K562 (cell line): ENCODE measurements around the gene PCDH9. TPM values are rescaled to one million over a fixed set of nuclear protein-coding genes. Genes with fewer than 3 reads are reported as not detected.

Experiments used
- ATAC-seq: fragments of 200-7000 bp; cut with Tn5 transposase; 3 replicates; pipeline ENCODE4 v1.9.1; 2020; ENCODE audit warnings: moderate library complexity
- BruUV-seq: library from RNA; stranded (reverse); fragments of 400-500 nt; replicated peaks from 2 replicates; lab custom pipeline; 2021; lab: Mats Ljungman, UMichigan
- CTCF ChIA-PET: fragments of 300-600 bp; formaldehyde crosslinking; extraction: SDS; loops from one replicate; lab custom pipeline; 2021; ENCODE audit warnings: low intra/inter-chr PET ratio; lab: Yijun Ruan, JAX
- POLR2A ChIA-PET: fragments of 300-600, 350-650 bp; sonication (Branson Sonifier 250); formaldehyde crosslinking; extraction: SDS; loops from one replicate; lab custom pipeline; 2021; ENCODE audit warnings: antibody characterized with exemption, inconsistent platforms; lab: Yijun Ruan, JAX
- DNase-seq, 4 experiments: peaks; one replicate each; pipeline versions ENCODE4 v3.0.0 to v3.0.0-alpha.2; 2011 to 2018; ENCODE audit warnings: low spot score in 3 of 4, mixed read lengths in 3 of 4; ENCODE audit errors: extremely low read depth in 1 of 4
- FAIRE-seq: peaks from 2 replicates; lab custom pipeline; 2011; peaks lifted over from hg19 to GRCh38; lab: Jason Lieb, UNC
- H2AFZ ChIP-seq: 2 replicates; pipeline ENCODE4 v1.6.0; 2011; ENCODE audit warnings: low read depth, low read length, control low read depth, inconsistent platforms
- H3K27ac ChIP-seq: fragments of 200-600 bp; 3 replicates; pipeline ENCODE4 v1.8.0; 2011; ENCODE audit warnings: low read depth, mild to moderate bottlenecking, control low read depth, inconsistent platforms, low read length, moderate library complexity, mixed read lengths; ENCODE audit errors: extremely low read depth
- H3K27me3 ChIP-seq, 2 experiments: fragments of 300-600 bp in 1 of 2; 2 replicates in 1 of 2; 3 replicates in 1 of 2; pipeline versions ENCODE4 v1.6.0 to v1.8.0; 2011; ENCODE audit warnings: inconsistent platforms in 2 of 2, low read length in 2 of 2, mild to moderate bottlenecking in 1 of 2, mixed read lengths in 1 of 2, moderate library complexity in 1 of 2; ENCODE audit not compliant: control insufficient read depth in 2 of 2, insufficient read depth in 2 of 2
- H3K36me3 ChIP-seq: fragments of 300-600 bp; 3 replicates; pipeline ENCODE4 v1.8.0; 2011; ENCODE audit warnings: mild to moderate bottlenecking, low read length, inconsistent platforms; ENCODE audit not compliant: control insufficient read depth, insufficient read depth
- H3K4me1 ChIP-seq, 2 experiments: fragments of 200-600 bp in 1 of 2; replicated peaks in 1 of 2; 2 replicates in 1 of 2; 3 replicates in 1 of 2; pipeline versions ENCODE4 v1.5.1 to v1.8.0; 2011; ENCODE audit warnings: inconsistent platforms in 2 of 2, low read length in 2 of 2, mild to moderate bottlenecking in 1 of 2, mixed read lengths in 1 of 2, moderate library complexity in 1 of 2; ENCODE audit not compliant: control insufficient read depth in 2 of 2, insufficient read depth in 2 of 2
- H3K4me2 ChIP-seq: 2 replicates; pipeline ENCODE4 v1.6.1; 2011; ENCODE audit warnings: low read length, control low read depth, inconsistent platforms, mixed read lengths; ENCODE audit not compliant: insufficient read depth
- H3K4me3 ChIP-seq: fragments of 200-600 bp; sonication (generic), shearing (Covaris generic); 2 replicates; pipeline ENCODE4 v1.5.1; 2016; ENCODE audit warnings: control low read depth, inconsistent platforms
- H3K79me2 ChIP-seq: fragments of 200-600 bp; 3 replicates; pipeline ENCODE4 v1.8.0; 2011; ENCODE audit warnings: low read length, inconsistent platforms; ENCODE audit not compliant: control insufficient read depth, insufficient read depth
- H3K9ac ChIP-seq, 2 experiments: 2 replicates each; pipeline versions ENCODE4 v1.6.0 to v1.6.1; 2011; ENCODE audit warnings: low read depth in 2 of 2, low read length in 2 of 2, control low read depth in 1 of 2, inconsistent platforms in 1 of 2, mild to moderate bottlenecking in 1 of 2, mixed read lengths in 1 of 2; ENCODE audit not compliant: insufficient read depth in 1 of 2
- H3K9me1 ChIP-seq: one replicate; pipeline ENCODE4 v1.6.0; 2011; ENCODE audit warnings: inconsistent platforms, mild to moderate bottlenecking, low read length, moderate library complexity; ENCODE audit not compliant: control insufficient read depth, insufficient read depth
- H3K9me3 ChIP-seq: replicated peaks from 2 replicates; pipeline ENCODE4 v1.5.1; 2011; ENCODE audit warnings: low read depth, low read length, inconsistent platforms; ENCODE audit not compliant: control insufficient read depth, insufficient read depth
- H4K20me1 ChIP-seq: replicated peaks from 2 replicates; pipeline ENCODE4 v1.6.1; 2011; ENCODE audit warnings: low read length, inconsistent platforms, mixed read lengths; ENCODE audit not compliant: control insufficient read depth, insufficient read depth
- AFF1 ChIP-seq, 2 experiments: fragments of 450-650 bp; IDR thresholded peaks; 2 replicates each; pipeline ENCODE4 v1.6.1; 2018; ENCODE audit warnings: mild to moderate bottlenecking in 2 of 2, low read depth in 1 of 2; ENCODE audit not compliant: partially characterized antibody in 2 of 2
- ATF6 ChIP-seq: sonication (generic); formaldehyde crosslinking; IDR thresholded peaks from 2 replicates; pipeline ENCODE4 v1.4.0; 2020; ENCODE audit warnings: mild to moderate bottlenecking, missing genetic modification reagents
- CBX3 ChIP-seq, 2 experiments: IDR thresholded peaks; 1 replicate in 1 of 2; 2 replicates in 1 of 2; pipeline ENCODE4 v1.6.1; 2012; ENCODE audit warnings: inconsistent platforms in 2 of 2, low read length in 2 of 2, borderline replicate concordance in 1 of 2, control low read depth in 1 of 2
- GTF2E2 ChIP-seq: fragments of 200-800 bp; sonication (Bioruptor generic); IDR thresholded peaks from 2 replicates; pipeline ENCODE4 v1.6.1; 2016; ENCODE audit warnings: missing genetic modification characterization, missing compliant biosample characterization
- KDM4B ChIP-seq, 2 experiments: fragments of 450-650 bp in 1 of 2; sonication (generic) in 1 of 2; IDR thresholded peaks; 2 replicates each; pipeline ENCODE4 v1.6.1; 2016 to 2017; ENCODE audit warnings: borderline replicate concordance in 2 of 2, antibody characterized with exemption in 1 of 2, low read depth in 1 of 2, mild to moderate bottlenecking in 1 of 2
- RBM15 ChIP-seq: fragments of 200-400 bp; formaldehyde crosslinking; IDR thresholded peaks from 2 replicates; pipeline ENCODE4 v1.6.1; 2018; ENCODE audit warnings: mild to moderate bottlenecking, low read length, moderate library complexity; ENCODE audit not compliant: insufficient read depth
- TCF3 ChIP-seq: sonication (generic); formaldehyde crosslinking; IDR thresholded peaks from 2 replicates; pipeline ENCODE4 v1.4.0; 2020; ENCODE audit warnings: mild to moderate bottlenecking, missing genetic modification reagents
- ZFX ChIP-seq: sonication (generic); formaldehyde crosslinking; IDR thresholded peaks from 2 replicates; pipeline ENCODE4 v1.8.0; 2022; ENCODE audit warnings: mild to moderate bottlenecking, missing genetic modification reagents, moderate library complexity
- ZHX1 ChIP-seq: fragments of 150-350 bp; conservative IDR thresholded peaks from 2 replicates; pipeline ENCODE4 v1.6.1; 2014; ENCODE audit warnings: low read length
- ZNF212 ChIP-seq: fragments of 450-650 bp; formaldehyde crosslinking; IDR thresholded peaks from 2 replicates; pipeline ENCODE4 v1.4.0; 2020; ENCODE audit warnings: mild to moderate bottlenecking
- WGBS: fragments of 100-300 bp; shearing (Covaris generic); methylation state at CpG from one replicate; pipeline ENCODE4 v1.1.6; 2016; ENCODE audit warnings: low coverage, mixed read lengths; ENCODE audit not compliant: insufficient coverage; ENCODE audit errors: missing lambda C conversion rate; 5-methylcytosine and 5-hydroxymethylcytosine counted together
- in situ Hi-C: fragments of 300-500 bp; cut with MboI; formaldehyde crosslinking; loops from 4 replicates; pipeline ENCODE4 v1.15.0; 2018; ENCODE audit warnings: inconsistent platforms, mixed read lengths
- intact Hi-C: fragments of 100-400 bp; cut with micrococcal nuclease; formaldehyde crosslinking; loops from 2 replicates; pipeline ENCODE4 v1.14.2; 2022
- polyA plus RNA-seq, 8 experiments: library from polyadenylated mRNA; depleted of rRNA in 4 of 8; stranded (reverse) in 5 of 8; unstranded in 3 of 8; fragments of >200 nt; fragmentation: Nextera tagmentation in 2 of 8; fragmentation: Illumina TruSeq in 1 of 8; extraction: Ambion mirVana in 2 of 8; extraction: Trizol in 1 of 8; gene quantifications; 2 replicates each; pipeline versions ENCODE4 v1.2.1 to v1.2.3, GENCODE V29; 2011 to 2014; ENCODE audit warnings: inconsistent platforms in 1 of 8, missing spikeins in 1 of 8
- total RNA-seq, 7 experiments: library from RNA; depleted of rRNA in 6 of 7; stranded (reverse); fragments of >200 nt in 6 of 7; fragmentation: Illumina TruSeq in 2 of 7; extraction: Trizol in 2 of 7; gene quantifications; 2 replicates each; pipeline versions ENCODE4 v1.2.1 to v1.2.3, GENCODE V29; 2011 to 2021; ENCODE audit warnings: low replicate concordance in 1 of 7

PCDH9 gene
- total and polyA plus RNA-seq, 9 of the 15 experiments (the other 6 are each of a cell fraction or from before 2014, with no cell fraction given): 1.1 to 6.7 (median 4.9) TPM

- no peak for TF ChIP-seq ZHX1
- TF ChIP-seq GTF2E2 (tag): no peak
- no peak for TF ChIP-seq RBM15
Observed at GRCh38 chr13:66266348-66266747, 963.8 kb downstream of the PCDH9 start (continued).

- FAIRE-seq: no peak
- ATAC-seq: no peak
- Histone ChIP-seq H3K9ac (no peak overlapping the region), H3K79me2 (no peaks in the 10 kb centered on the region), H3K9me3 (no peaks in the 10 kb centered on the region), H3K36me3 (no peaks in the 10 kb centered on the region), H2AFZ (no peak overlapping the region; the same call in 1 of the 2 replicates), H4K20me1 (no peaks in the 10 kb centered on the region), H3K4me1 (no peaks in the 10 kb centered on the region), H3K4me2 (no peak overlapping the region), H3K4me3 (no peak overlapping the region), H3K27me3 (no peaks in the 10 kb centered on the region), H3K27ac (no peak overlapping the region), H3K9me1 (no peaks in the 10 kb centered on the region)
- CTCF ChIA-PET: no interaction called here
- no peak for DNase-seq
- no TSS peak for BruUV-seq
- POLR2A ChIA-PET: no interaction called here
- intact Hi-C loops (no loop called here), in situ Hi-C loops (no loop called here)
- WGBS: 9% methylated on average over 4 of the region's 4 CpGs
- TF ChIP-seq ATF6: no peak
- TF ChIP-seq CBX3 (IDR thresholded peaks at IDR 0.05; ENCODE audit: borderline replicate concordance in 1 of 2, low read length in 2 of 2): no peak
- TF ChIP-seq AFF1 (IDR thresholded peaks at IDR 0.05; ENCODE audit: low read depth in 1 of 2, partially characterized antibody in 2 of 2): no peak
- TF ChIP-seq TCF3: no peak
- no peak for TF ChIP-seq ZFX (CRISPR knock-in tag)
- TF ChIP-seq KDM4B (IDR thresholded peaks at IDR 0.05; ENCODE audit: borderline replicate concordance in 2 of 2, low read depth in 1 of 2): no peak
- TF ChIP-seq ZNF212 (CRISPR knock-in tag): no peak
Observed at GRCh38 chr13:66265371-66265770, 964.8 kb downstream of the PCDH9 start.
